ENCODE data around the gene PDGFB. TPM values are rescaled to one million over a fixed set of nuclear protein-coding genes. Genes with fewer than 3 reads are reported as not detected.

Gene PDGFB
- total RNA-seq, 4 donors from 2014 or later, result 6.0 to 20.0 (median 8.9) TPM

- in situ Hi-C loops (cut with MboI; ENCODE audit: low sequenced_read_pairs in 4 of 4), result no loop called here
- intact Hi-C loops (cut with DNase I; ENCODE audit: low total_unique reads), result loop anchor here (5.0 to 10.0 kb wide), 2 partner anchors 78 to 476 kb away; partner anchors contain the start of genes CBX7 and SUN2
- Histone ChIP-seq H3K4me1 (peaks cover 35 to 41% of the 10 kb centered on the region in 2 donors), H3K27ac (peak overlapping the region in 3 of 4 donors; percentile 25 to 92 (median 37)), H3K36me3 (peaks cover 0 to 1% of the 10 kb centered on the region in 2 donors), H3K4me3 (no peak overlapping the region), H3K27me3 (no peaks in the 10 kb centered on the region), H3K9me3 (no peaks in the 10 kb centered on the region)
- no peak for ATAC-seq
- no peak for DNase-seq
- TF ChIP-seq, protein P1, sequence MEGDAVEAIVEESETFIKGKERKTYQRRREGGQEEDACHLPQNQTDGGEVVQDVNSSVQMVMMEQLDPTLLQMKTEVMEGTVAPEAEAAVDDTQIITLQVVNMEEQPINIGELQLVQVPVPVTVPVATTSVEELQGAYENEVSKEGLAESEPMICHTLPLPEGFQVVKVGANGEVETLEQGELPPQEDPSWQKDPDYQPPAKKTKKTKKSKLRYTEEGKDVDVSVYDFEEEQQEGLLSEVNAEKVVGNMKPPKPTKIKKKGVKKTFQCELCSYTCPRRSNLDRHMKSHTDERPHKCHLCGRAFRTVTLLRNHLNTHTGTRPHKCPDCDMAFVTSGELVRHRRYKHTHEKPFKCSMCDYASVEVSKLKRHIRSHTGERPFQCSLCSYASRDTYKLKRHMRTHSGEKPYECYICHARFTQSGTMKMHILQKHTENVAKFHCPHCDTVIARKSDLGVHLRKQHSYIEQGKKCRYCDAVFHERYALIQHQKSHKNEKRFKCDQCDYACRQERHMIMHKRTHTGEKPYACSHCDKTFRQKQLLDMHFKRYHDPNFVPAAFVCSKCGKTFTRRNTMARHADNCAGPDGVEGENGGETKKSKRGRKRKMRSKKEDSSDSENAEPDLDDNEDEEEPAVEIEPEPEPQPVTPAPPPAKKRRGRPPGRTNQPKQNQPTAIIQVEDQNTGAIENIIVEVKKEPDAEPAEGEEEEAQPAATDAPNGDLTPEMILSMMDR (IDR thresholded peaks at IDR 0.05 in 4 of 5, conservative IDR thresholded peaks at IDR 0.05 in 1 of 5), result no peak
- no peak for TF ChIP-seq POLR2A (IDR thresholded peaks at IDR 0.05)
Measured at GRCh38 chr22:39230261-39231196, 14.3 kb downstream of the PDGFB start.

- peaks cover 0 to 9% of the 10 kb centered on the region in 2 donors for H3K36me3 ChIP-seq
- H3K9me3 ChIP-seq, result no peaks in the 10 kb centered on the region
- no peak for TF ChIP-seq POLR2A (IDR thresholded peaks at IDR 0.05)
- TF ChIP-seq, protein P1 (IDR thresholded peaks at IDR 0.05 in 4 of 5, conservative IDR thresholded peaks at IDR 0.05 in 1 of 5), result no peak
- H3K27me3 ChIP-seq, result no peaks in the 10 kb centered on the region
- in situ Hi-C loops (cut with MboI; ENCODE audit: low sequenced_read_pairs in 4 of 4) (no loop called here), intact Hi-C loops (cut with DNase I; ENCODE audit: low total_unique reads) (loop anchor here (5.0 to 10.0 kb wide), 2 partner anchors 77 to 475 kb away; partner anchors contain the start of genes CBX7 and SUN2)
- H3K27ac ChIP-seq, result peak overlapping the region in 3 of 4 donors; percentile 25 to 92 (median 37)
- no peak for ATAC-seq
- no peak for DNase-seq
- peaks cover 30 to 34% of the 10 kb centered on the region in 2 donors for H3K4me1 ChIP-seq
- H3K4me3 ChIP-seq, result no peak overlapping the region
Measured at GRCh38 chr22:39229688-39230260, 15.0 kb downstream of the PDGFB start.

- Histone ChIP-seq H3K4me1 (peaks cover 23 to 27% of the 10 kb centered on the region in 2 donors), H3K27ac (peak overlapping the region in 2 of 4 donors; percentile 61 to 92), H3K27me3 (no peaks in the 10 kb centered on the region), H3K36me3 (peaks cover 0 to 16% of the 10 kb centered on the region in 2 donors), H3K9me3 (no peaks in the 10 kb centered on the region), H3K4me3 (no peak overlapping the region)
- in situ Hi-C loops (cut with MboI; ENCODE audit: low sequenced_read_pairs in 4 of 4) (no loop called here), intact Hi-C loops (cut with DNase I; ENCODE audit: low total_unique reads) (no loop called here)
- TF ChIP-seq, protein P1 (IDR thresholded peaks at IDR 0.05 in 4 of 5, conservative IDR thresholded peaks at IDR 0.05 in 1 of 5), result no peak
- no peak for TF ChIP-seq POLR2A (IDR thresholded peaks at IDR 0.05)
- ATAC-seq (no peak), DNase-seq (no peak)
Measured at GRCh38 chr22:39229075-39229474, 15.7 kb downstream of the PDGFB start.

DNA sequence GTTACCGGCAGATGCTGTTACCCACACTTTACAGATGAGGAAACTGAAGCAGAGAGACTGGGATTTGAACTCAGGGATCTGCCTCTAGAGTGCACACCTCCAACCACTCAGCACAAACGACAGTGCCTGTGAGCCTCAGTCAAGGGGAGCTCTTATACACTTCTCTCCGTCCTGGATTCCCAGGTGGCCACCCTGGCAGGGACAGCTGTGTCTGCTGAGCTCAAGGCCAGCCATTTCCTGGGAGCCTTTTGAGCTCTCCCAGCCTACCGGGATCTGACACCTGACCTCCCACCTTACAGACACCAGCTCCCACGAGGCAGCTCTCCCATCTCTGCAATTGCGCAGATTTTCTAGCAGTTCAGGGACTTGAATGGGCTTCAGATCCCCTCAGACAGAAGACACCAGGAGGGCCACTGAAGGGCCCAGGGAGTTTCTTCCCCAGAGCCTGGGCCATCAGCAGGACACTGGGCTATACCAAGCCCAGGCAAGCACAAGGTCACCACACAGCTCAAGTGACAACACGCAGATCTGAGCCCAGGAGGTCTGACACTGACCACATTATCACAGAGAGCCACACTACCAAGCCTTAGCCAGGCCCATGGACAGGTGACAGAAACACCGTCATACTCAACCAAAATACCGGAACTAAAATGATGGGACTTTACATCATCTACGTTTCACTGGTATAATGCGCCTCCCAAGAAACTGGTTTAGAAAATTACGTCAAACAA is 17.1 kb downstream of the PDGFB start:
- no peak overlapping the region for H3K4me3 ChIP-seq
- peak; percentile 28 to 84 for ATAC-seq
- intact Hi-C loops (cut with DNase I; ENCODE audit: low total_unique reads), result no loop called here
- peaks cover 0 to 16% of the 10 kb centered on the region in 2 donors for H3K36me3 ChIP-seq
- peaks cover 10 to 13% of the 10 kb centered on the region in 2 donors for H3K4me1 ChIP-seq
- no peaks in the 10 kb centered on the region for H3K27me3 ChIP-seq
- no peaks in the 10 kb centered on the region for H3K9me3 ChIP-seq
- peak in 1 of 2 donors; percentile 67 for DNase-seq
- in situ Hi-C loops (cut with MboI; ENCODE audit: low sequenced_read_pairs in 4 of 4), result no loop called here
- no peak for TF ChIP-seq POLR2A (IDR thresholded peaks at IDR 0.05)
- TF ChIP-seq, protein P1 (IDR thresholded peaks at IDR 0.05 in 4 of 5, conservative IDR thresholded peaks at IDR 0.05 in 1 of 5), result no peak
- peak overlapping the region; percentile 27 to 92 (median 64) for H3K27ac ChIP-seq
